Lung (tissue), 12 donors: Measurements from ENCODE around the gene FHOD1. TPM values are rescaled to one million over a fixed set of nuclear protein-coding genes. Genes with fewer than 3 reads are reported as not detected.

Source experiments
- ATAC-seq: fragments of 200-7000 bp; cut with Tn5 transposase; one replicate; pipeline ENCODE4 v1.9.1; 2020; ENCODE audit warnings: moderate number of reproducible peaks; ENCODE audit not compliant: insufficient read depth, low FRiP score
- DNase-seq, 3 donors: peaks; one replicate each; pipeline ENCODE4 v3.0.0-alpha.2; 2013 to 2017
- H3K27ac ChIP-seq, 2 donors: one replicate each; pipeline ENCODE4 v1.5.1; 2013; ENCODE audit warnings: mild to moderate bottlenecking in 2 of 2, moderate library complexity in 2 of 2, control low read depth in 1 of 2, inconsistent platforms in 1 of 2, low read depth in 1 of 2, low read length in 1 of 2
- H3K27me3 ChIP-seq, 3 donors: one replicate each; pipeline ENCODE4 v1.5.1; 2013; ENCODE audit warnings: low read length in 2 of 3; ENCODE audit not compliant: control insufficient read depth in 3 of 3, insufficient read depth in 3 of 3
- H3K36me3 ChIP-seq, 4 donors: one replicate each; pipeline ENCODE4 v1.5.1; 2013; ENCODE audit warnings: low read length in 4 of 4, mild to moderate bottlenecking in 1 of 4, moderate library complexity in 1 of 4; ENCODE audit not compliant: control insufficient read depth in 4 of 4, insufficient read depth in 4 of 4
- H3K4me1 ChIP-seq, 5 donors: one replicate each; pipeline ENCODE4 v1.5.1; 2013; ENCODE audit warnings: low read length in 5 of 5, mild to moderate bottlenecking in 2 of 5, moderate library complexity in 1 of 5; ENCODE audit not compliant: control insufficient read depth in 5 of 5, insufficient read depth in 5 of 5
- H3K4me3 ChIP-seq: one replicate; pipeline ENCODE4 v1.5.1; 2013; ENCODE audit warnings: mild to moderate bottlenecking, control low read depth, moderate library complexity
- H3K9ac ChIP-seq, 2 donors: one replicate each; pipeline ENCODE4 v1.5.1; 2013; ENCODE audit warnings: low read length in 2 of 2, control low read depth in 1 of 2; ENCODE audit not compliant: insufficient read depth in 1 of 2
- H3K9me3 ChIP-seq, 4 donors: one replicate each; pipeline ENCODE4 v1.5.1; 2013; ENCODE audit warnings: low read length in 3 of 4, mild to moderate bottlenecking in 1 of 4, moderate library complexity in 1 of 4; ENCODE audit not compliant: control insufficient read depth in 4 of 4, insufficient read depth in 3 of 4
- CTCF ChIP-seq: IDR thresholded peaks from 2 replicates; pipeline ENCODE4 v1.5.1; 2012; ENCODE audit warnings: mild to moderate bottlenecking; ENCODE audit errors: control extremely low read depth, extremely low read depth
- WGBS, 2 donors: extraction: QIAGEN DNeasy Blood & Tissue Kit; methylation state at CpG; one replicate each; pipeline ENCODE4 v1.1.7; 2013; 5-methylcytosine and 5-hydroxymethylcytosine counted together
- polyA plus RNA-seq, 2 donors: library from polyadenylated mRNA; stranded (reverse); fragments of 200-250 nt; gene quantifications; one replicate each; pipeline ENCODE4 v1.2.1, GENCODE V29; 2013
- total RNA-seq, 2 donors: library from RNA; depleted of rRNA in 1 of 2; stranded (reverse); fragments of >200 nt in 1 of 2; gene quantifications; one replicate each; pipeline ENCODE4 v1.2.1, GENCODE V29; 2014 to 2021
- donor health status: control.
- donor health status: control.
- donor health status: Bipolar disorder and iron deficiency.
- donor health status: healthy.
- donor health status: DM: yes; HTN: yes; CAD: no.

Gene FHOD1
- total and polyA plus RNA-seq, 4 donors: 51.3 to 129 (median 65.5) TPM

GRCh38 chr16:67226804-67227566, 20.3 kb downstream of the FHOD1 start, which contains the start of gene TMEM208:
TSS of gene TMEM208 (plus strand) at chr16:67227130. CDS start at chr16:67227219, 89 bp downstream.
- ATAC-seq (peak; percentile 95), DNase-seq (peak; percentile 99)
- H3K9me3 ChIP-seq: no peaks in the 10 kb centered on the region
- H3K4me1 ChIP-seq: peaks cover 4 to 18% (median 13%) of the 10 kb centered on the region in 5 donors
- H3K9ac ChIP-seq: peak within 1 kb of the TSS; percentile 70 to 89
- H3K27me3 ChIP-seq: no peaks in the 10 kb centered on the region
- 1% methylated on average over 46 of the region's 46 CpGs for WGBS, 2 donors
- peaks cover 8 to 38% (median 28%) of the 10 kb centered on the region in 4 donors for H3K36me3 ChIP-seq
- H3K27ac ChIP-seq: peak within 1 kb of the TSS; percentile 84 to 85
- TF ChIP-seq CTCF: peak; percentile 6
- H3K4me3 ChIP-seq: peak within 1 kb of the TSS; percentile 94

GRCh38 chr16:67226295-67226803, 20.9 kb downstream of the FHOD1 start:
- Histone ChIP-seq H3K4me1 (peaks cover 4 to 18% (median 13%) of the 10 kb centered on the region in 5 donors), H3K9ac (peak overlapping the region in 1 of 2 donors; percentile 83), H3K27ac (peak overlapping the region; percentile 76 to 85), H3K9me3 (no peaks in the 10 kb centered on the region), H3K27me3 (no peaks in the 10 kb centered on the region), H3K36me3 (peaks cover 8 to 32% (median 21%) of the 10 kb centered on the region in 4 donors), H3K4me3 (peak overlapping the region; percentile 67)
- no peak for ATAC-seq
- 5 to 9% methylated on average over 12 of the region's 12 CpGs for WGBS, 2 donors
- no peak for DNase-seq
- TF ChIP-seq CTCF: no peak

- Histone ChIP-seq H3K4me1 (peaks cover 4 to 18% (median 13%) of the 10 kb centered on the region in 5 donors), H3K36me3 (peaks cover 2 to 9% (median 5%) of the 10 kb centered on the region in 4 donors), H3K9ac (no peak overlapping the region), H3K27ac (no peak overlapping the region), H3K4me3 (no peak overlapping the region), H3K9me3 (no peaks in the 10 kb centered on the region), H3K27me3 (no peaks in the 10 kb centered on the region)
- TF ChIP-seq CTCF: no peak
- WGBS, 2 donors: 35 to 36% methylated on average over 3 of the region's 3 CpGs
- DNase-seq (no peak), ATAC-seq (no peak)
Observed at GRCh38 chr16:67223992-67224391, 23.3 kb downstream of the FHOD1 start.
